Transverse colon (tissue), 4 donors: Measurements from ENCODE around the gene ZFAND3. TPM values are rescaled to one million over a fixed set of nuclear protein-coding genes. Genes with fewer than 3 reads are reported as not detected.

Experiments
- DNase-seq: peaks from one replicate; pipeline ENCODE4 v3.0.0-alpha.2; 2019
- H3K27ac ChIP-seq, 4 donors: fragments of 200-600 bp; sonication (generic); 2 replicates each; pipeline ENCODE4 v1.5.1; 2016 to 2018; ENCODE audit warnings: inconsistent platforms in 4 of 4
- H3K27me3 ChIP-seq: fragments of 200-600 bp; sonication (generic); 2 replicates; pipeline ENCODE4 v1.5.1; 2017; ENCODE audit warnings: inconsistent platforms
- H3K36me3 ChIP-seq, 4 donors: fragments of 200-600 bp; sonication (generic); 2 replicates each; pipeline ENCODE4 v1.5.1; 2017 to 2019; ENCODE audit warnings: inconsistent platforms in 4 of 4
- H3K4me1 ChIP-seq, 4 donors: fragments of 200-600 bp; sonication (generic); 2 replicates each; pipeline ENCODE4 v1.5.1; 2017 to 2020; ENCODE audit warnings: inconsistent platforms in 4 of 4
- H3K4me3 ChIP-seq, 4 donors: fragments of 200-600 bp; sonication (generic); 1 replicate in 1 of 4; 2 replicates in 3 of 4; pipeline versions ENCODE4 v1.5.1 to v1.6.1; 2017 to 2019; ENCODE audit warnings: inconsistent platforms in 4 of 4
- H3K9me3 ChIP-seq, 2 donors: fragments of 200-600 bp; sonication (generic); 2 replicates each; pipeline ENCODE4 v1.5.1; 2017 to 2019; ENCODE audit warnings: inconsistent platforms in 2 of 2
- EP300 ChIP-seq: sonication (generic); formaldehyde crosslinking; IDR thresholded peaks from one replicate; pipeline ENCODE4 v1.6.1; 2017; ENCODE audit warnings: antibody characterized with exemption, low read depth
- POLR2A ChIP-seq: fragments of 450-650 bp; IDR thresholded peaks from one replicate; pipeline ENCODE4 v1.6.1; 2016; ENCODE audit warnings: antibody characterized with exemption, mild to moderate bottlenecking, moderate library complexity
- POLR2AphosphoS5 ChIP-seq, 3 donors: sonication (generic); formaldehyde crosslinking; IDR thresholded peaks; one replicate each; pipeline ENCODE4 v1.6.1; 2016; ENCODE audit warnings: antibody characterized with exemption in 3 of 3
- WGBS, 2 donors: methylation state at CpG; one replicate each; pipeline ENCODE4 v1.1.5; 2018; ENCODE audit warnings: low coverage in 1 of 2; 5-methylcytosine and 5-hydroxymethylcytosine counted together
- in situ Hi-C, 4 donors: fragments of 200-750 bp; cut with MboI; loops; one replicate each; pipeline versions ENCODE4 v1.15.0 to v1.15.1; 2017; ENCODE audit warnings: low sequenced_read_pairs in 3 of 4, low pct_ligation_motif_present in 1 of 4, low pct_unique_long_range_greater_than_20kb in 1 of 4
- intact Hi-C: fragments of 100-400 bp; cut with DNase I; formaldehyde crosslinking; loops from one replicate; pipeline ENCODE4 v1.15.1; 2023; ENCODE audit warnings: low total_unique reads
- total RNA-seq, 4 donors: library from RNA; depleted of rRNA; stranded (reverse); fragments of >200 nt; gene quantifications; one replicate each; pipeline ENCODE4 v1.1.0, GENCODE V29; 2016
- TF ChIP-seq, protein P1 (sequence below), 5 experiments: fragments of 200-600 bp in 3 of 5; fragments of 450-650 bp in 2 of 5; sonication (generic) in 3 of 5; IDR thresholded peaks; 1 replicate in 2 of 5; 2 replicates in 3 of 5; pipeline ENCODE4 v1.5.1; 2016 to 2017; ENCODE audit warnings: antibody characterized with exemption in 5 of 5, inconsistent platforms in 3 of 5, mild to moderate bottlenecking in 2 of 5, moderate library complexity in 1 of 5

The ZFAND3 gene
- total RNA-seq, 4 donors from 2014 or later: 20.5 to 83.4 (median 36.5) TPM

DNA sequence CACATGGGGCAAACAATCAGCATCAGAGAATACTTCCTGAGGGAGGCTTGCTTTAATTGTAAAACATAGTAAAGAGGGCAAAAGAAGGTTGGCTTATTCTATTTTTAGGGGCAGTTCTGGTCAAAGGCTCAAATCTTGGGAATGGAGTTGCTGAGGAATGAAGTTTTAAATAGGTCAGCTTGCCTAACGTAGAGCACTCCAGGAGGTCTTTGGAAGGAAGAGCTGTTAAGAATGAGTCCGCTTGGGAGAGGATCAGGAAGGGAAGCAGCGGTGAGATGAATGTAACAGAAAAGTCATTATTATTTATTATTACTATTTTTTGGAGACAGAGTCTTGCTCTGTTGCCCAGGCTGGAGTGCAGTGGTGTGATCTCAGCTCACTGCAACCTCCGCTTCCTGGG lies 108.7 kb downstream of the ZFAND3 start:
- 96 to 97% methylated on average over 4 of the region's 4 CpGs for WGBS, 2 donors
- Histone ChIP-seq H3K4me1 (peaks cover 0 to 37% (median 9%) of the 10 kb centered on the region in 4 donors), H3K27me3 (no peaks in the 10 kb centered on the region), H3K4me3 (no peak overlapping the region), H3K27ac (no peak overlapping the region), H3K9me3 (no peaks in the 10 kb centered on the region), H3K36me3 (no peaks in the 10 kb centered on the region)
- intact Hi-C loops: no loop called here
- no peak for DNase-seq
- TF ChIP-seq POLR2AphosphoS5 (IDR thresholded peaks at IDR 0.05) (no peak), POLR2A (no peak), EP300 (no peak)
- TF ChIP-seq, protein P1, sequence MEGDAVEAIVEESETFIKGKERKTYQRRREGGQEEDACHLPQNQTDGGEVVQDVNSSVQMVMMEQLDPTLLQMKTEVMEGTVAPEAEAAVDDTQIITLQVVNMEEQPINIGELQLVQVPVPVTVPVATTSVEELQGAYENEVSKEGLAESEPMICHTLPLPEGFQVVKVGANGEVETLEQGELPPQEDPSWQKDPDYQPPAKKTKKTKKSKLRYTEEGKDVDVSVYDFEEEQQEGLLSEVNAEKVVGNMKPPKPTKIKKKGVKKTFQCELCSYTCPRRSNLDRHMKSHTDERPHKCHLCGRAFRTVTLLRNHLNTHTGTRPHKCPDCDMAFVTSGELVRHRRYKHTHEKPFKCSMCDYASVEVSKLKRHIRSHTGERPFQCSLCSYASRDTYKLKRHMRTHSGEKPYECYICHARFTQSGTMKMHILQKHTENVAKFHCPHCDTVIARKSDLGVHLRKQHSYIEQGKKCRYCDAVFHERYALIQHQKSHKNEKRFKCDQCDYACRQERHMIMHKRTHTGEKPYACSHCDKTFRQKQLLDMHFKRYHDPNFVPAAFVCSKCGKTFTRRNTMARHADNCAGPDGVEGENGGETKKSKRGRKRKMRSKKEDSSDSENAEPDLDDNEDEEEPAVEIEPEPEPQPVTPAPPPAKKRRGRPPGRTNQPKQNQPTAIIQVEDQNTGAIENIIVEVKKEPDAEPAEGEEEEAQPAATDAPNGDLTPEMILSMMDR (IDR thresholded peaks at IDR 0.05): no peak
- in situ Hi-C loops: no loop called here

DNA sequence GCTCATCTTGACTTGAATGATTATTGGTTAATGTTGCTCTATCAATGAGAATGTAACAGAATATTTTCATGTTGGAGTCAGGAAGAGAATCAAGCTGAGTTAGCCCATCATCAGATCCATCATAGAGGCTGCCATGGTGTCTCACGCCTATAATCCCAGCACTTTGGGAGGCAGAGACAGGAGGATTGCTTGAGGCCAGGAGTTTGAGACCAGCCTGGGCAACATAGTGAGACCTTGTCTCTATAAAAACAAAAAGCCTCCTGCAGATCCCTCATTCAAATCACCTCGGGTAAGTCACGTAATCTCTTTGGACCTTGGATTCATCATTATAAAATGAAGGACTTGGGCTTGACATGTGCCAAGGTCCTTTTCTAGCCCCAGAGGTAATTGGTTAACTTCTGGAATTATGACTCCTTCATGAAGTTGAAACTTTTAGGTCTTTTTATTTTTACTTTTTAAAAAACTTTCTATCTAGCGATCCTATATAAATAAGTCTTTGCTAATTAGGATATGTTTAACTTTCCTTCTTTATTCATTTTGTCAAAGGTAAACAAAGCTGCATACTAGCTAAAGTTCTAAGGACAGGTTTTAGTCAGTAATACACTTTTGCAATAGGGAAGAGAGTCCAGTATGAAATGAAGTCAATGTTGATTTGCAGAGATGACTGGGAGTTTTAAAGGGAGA lies 110.9 kb downstream of the ZFAND3 start:
- Histone ChIP-seq H3K4me1 (peaks cover 0 to 33% (median 9%) of the 10 kb centered on the region in 4 donors), H3K4me3 (no peak overlapping the region), H3K36me3 (no peaks in the 10 kb centered on the region), H3K27ac (peak overlapping the region in 1 of 4 donors; percentile 46), H3K27me3 (no peaks in the 10 kb centered on the region), H3K9me3 (no peaks in the 10 kb centered on the region)
- intact Hi-C loops (no loop called here), in situ Hi-C loops (no loop called here)
- 77 to 100% methylated on average over 2 to 4 of the region's 4 CpGs for WGBS, 2 donors
- DNase-seq: no peak
- TF ChIP-seq EP300: no peak
- TF ChIP-seq, protein P1 (IDR thresholded peaks at IDR 0.05): no peak
- no peak for TF ChIP-seq POLR2AphosphoS5 (IDR thresholded peaks at IDR 0.05)
- TF ChIP-seq POLR2A: no peak

DNA sequence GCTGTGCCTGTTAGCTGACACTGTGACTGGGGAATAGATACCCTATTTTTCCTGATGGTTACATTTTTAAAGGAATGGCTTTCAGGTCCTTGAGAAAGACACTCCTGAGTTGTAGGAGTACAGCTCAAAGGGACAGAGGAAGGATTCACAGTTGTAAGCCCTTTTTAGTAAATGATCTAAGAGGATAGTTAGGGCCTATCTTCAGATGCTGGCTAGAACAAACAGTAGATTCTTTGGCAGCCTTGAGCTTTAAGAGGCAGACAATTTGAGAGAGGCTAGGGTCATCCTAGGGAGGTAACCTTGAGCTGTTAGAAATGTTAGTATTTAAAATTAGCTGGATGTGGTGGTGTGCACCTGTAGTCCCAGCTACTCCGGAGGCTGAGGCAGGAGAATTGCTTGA lies 111.5 kb downstream of the ZFAND3 start:
- 94 to 100% methylated on average over 1 of the region's 1 CpG for WGBS, 2 donors
- H3K9me3 ChIP-seq: no peaks in the 10 kb centered on the region
- intact Hi-C loops (no loop called here), in situ Hi-C loops (no loop called here)
- peaks cover 0 to 33% (median 9%) of the 10 kb centered on the region in 4 donors for H3K4me1 ChIP-seq
- DNase-seq: no peak
- peak overlapping the region in 1 of 4 donors; percentile 46 for H3K27ac ChIP-seq
- H3K4me3 ChIP-seq: no peak overlapping the region
- no peaks in the 10 kb centered on the region for H3K36me3 ChIP-seq
- no peaks in the 10 kb centered on the region for H3K27me3 ChIP-seq
- TF ChIP-seq POLR2A (no peak), POLR2AphosphoS5 (IDR thresholded peaks at IDR 0.05) (no peak), EP300 (no peak)
- TF ChIP-seq, protein P1 (IDR thresholded peaks at IDR 0.05): no peak

DNA sequence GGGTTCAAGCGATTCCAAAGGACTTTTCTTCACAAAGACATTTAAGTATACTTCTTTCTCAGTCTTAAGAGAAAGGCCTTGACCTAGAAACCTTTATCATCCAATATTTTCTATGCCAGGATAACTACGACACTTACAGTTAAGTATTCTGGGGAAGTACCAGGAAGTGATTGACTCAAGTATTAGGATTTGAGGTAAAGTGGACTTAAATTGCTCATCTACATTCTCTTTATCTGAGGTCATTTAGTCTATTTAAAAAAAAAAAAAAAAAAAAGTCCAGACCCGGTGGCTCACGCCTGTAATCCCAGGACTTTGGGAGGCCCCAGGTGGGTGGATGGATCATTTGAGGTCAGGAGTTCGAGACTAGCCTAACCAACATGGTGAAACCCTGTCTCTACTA lies 114.7 kb downstream of the ZFAND3 start:
- in situ Hi-C loops (no loop called here), intact Hi-C loops (no loop called here)
- Histone ChIP-seq H3K36me3 (no peaks in the 10 kb centered on the region), H3K4me1 (peaks cover 0 to 40% (median 11%) of the 10 kb centered on the region in 4 donors), H3K27me3 (no peaks in the 10 kb centered on the region), H3K27ac (no peak overlapping the region), H3K4me3 (no peak overlapping the region), H3K9me3 (no peaks in the 10 kb centered on the region)
- WGBS, 2 donors: 90 to 96% methylated on average over 4 to 5 of the region's 5 CpGs
- no peak for DNase-seq
- TF ChIP-seq POLR2AphosphoS5 (IDR thresholded peaks at IDR 0.05): no peak
- TF ChIP-seq, protein P1 (IDR thresholded peaks at IDR 0.05): no peak
- no peak for TF ChIP-seq EP300
- no peak for TF ChIP-seq POLR2A
